H9 (cell line): ENCODE data around the gene PARD3. TPM values are rescaled to one million over a fixed set of nuclear protein-coding genes. Genes with fewer than 3 reads are reported as not detected.

Experiments used
- DNase-seq: peaks from one replicate; pipeline ENCODE4 v3.0.0-alpha.2; 2017
- H2AFZ ChIP-seq: one replicate; pipeline ENCODE4 v1.6.1; 2013; ENCODE audit warnings: mild to moderate bottlenecking, low read length, control low read depth, moderate library complexity
- H2AK5ac ChIP-seq: 2 replicates; pipeline ENCODE4 v1.6.1; 2013; ENCODE audit warnings: low read length, control low read depth, mixed read lengths; ENCODE audit not compliant: insufficient read length
- H2BK120ac ChIP-seq: one replicate; pipeline ENCODE4 v1.6.1; 2013; ENCODE audit warnings: low read depth, mild to moderate bottlenecking, low read length, control low read depth, inconsistent platforms; ENCODE audit not compliant: poor library complexity, severe bottlenecking
- H2BK12ac ChIP-seq: 2 replicates; pipeline ENCODE4 v1.6.1; 2013; ENCODE audit warnings: low read length, control low read depth, mixed read lengths, low read depth; ENCODE audit not compliant: insufficient read length
- H2BK15ac ChIP-seq: 2 replicates; pipeline ENCODE4 v1.6.1; 2013; ENCODE audit warnings: low read depth, low read length, control low read depth
- H2BK20ac ChIP-seq: one replicate; pipeline ENCODE4 v1.6.1; 2013; ENCODE audit warnings: low read depth, mild to moderate bottlenecking, low read length, control low read depth, inconsistent platforms; ENCODE audit not compliant: poor library complexity, severe bottlenecking
- H2BK5ac ChIP-seq: 2 replicates; pipeline ENCODE4 v1.6.1; 2013; ENCODE audit warnings: low read length, control low read depth, mixed read lengths; ENCODE audit not compliant: insufficient read length
- H3K14ac ChIP-seq: 2 replicates; pipeline ENCODE4 v1.6.1; 2013; ENCODE audit warnings: low read length, control low read depth; ENCODE audit not compliant: insufficient read depth
- H3K18ac ChIP-seq: 2 replicates; pipeline ENCODE4 v1.6.1; 2013; ENCODE audit warnings: low read depth, mild to moderate bottlenecking, mixed read lengths, low read length, control low read depth; ENCODE audit not compliant: insufficient read length
- H3K23ac ChIP-seq: 2 replicates; pipeline ENCODE4 v1.6.1; 2013; ENCODE audit warnings: low read length, control low read depth, mixed read lengths, low read depth; ENCODE audit not compliant: insufficient read length
- H3K23me2 ChIP-seq: 2 replicates; pipeline ENCODE4 v1.6.1; 2013; ENCODE audit warnings: low read depth, mild to moderate bottlenecking, mixed read lengths, low read length, control low read depth; ENCODE audit not compliant: insufficient read length, poor library complexity, severe bottlenecking
- H3K27ac ChIP-seq: 2 replicates; pipeline ENCODE4 v1.5.1; 2013; ENCODE audit warnings: low read length, control low read depth, mixed read lengths, low read depth; ENCODE audit not compliant: insufficient read length
- H3K27me3 ChIP-seq: 2 replicates; pipeline ENCODE4 v1.6.1; 2013; ENCODE audit warnings: low read length, control low read depth, inconsistent platforms; ENCODE audit not compliant: insufficient read depth
- H3K4ac ChIP-seq: 2 replicates; pipeline ENCODE4 v1.6.1; 2013; ENCODE audit warnings: low read depth, mild to moderate bottlenecking, control low read depth, inconsistent platforms, low read length, moderate library complexity
- H3K4me1 ChIP-seq: 2 replicates; pipeline ENCODE4 v1.6.1; 2013; ENCODE audit warnings: low read length, control low read depth, inconsistent platforms; ENCODE audit not compliant: insufficient read depth
- H3K4me2 ChIP-seq: 2 replicates; pipeline ENCODE4 v1.6.1; 2013; ENCODE audit warnings: low read length, control low read depth, mixed read lengths; ENCODE audit not compliant: insufficient read length, insufficient read depth
- H3K56ac ChIP-seq: 2 replicates; pipeline ENCODE4 v1.6.1; 2013; ENCODE audit warnings: low read depth, mild to moderate bottlenecking, mixed read lengths, low read length, control low read depth; ENCODE audit not compliant: insufficient read length
- H3K79me1 ChIP-seq: 2 replicates; pipeline ENCODE4 v1.6.1; 2013; ENCODE audit warnings: low read depth, mild to moderate bottlenecking, moderate library complexity, low read length, control low read depth, inconsistent platforms; ENCODE audit not compliant: insufficient read depth, poor library complexity, severe bottlenecking
- H3K79me2 ChIP-seq: 2 replicates; pipeline ENCODE4 v1.6.1; 2013; ENCODE audit warnings: low read length, control low read depth, inconsistent platforms; ENCODE audit not compliant: insufficient read depth
- H3K9ac ChIP-seq: 2 replicates; pipeline ENCODE4 v1.6.1; 2013; ENCODE audit warnings: low read length, control low read depth, mixed read lengths; ENCODE audit not compliant: insufficient read length; ENCODE audit errors: extremely low read depth
- H3K9me3 ChIP-seq: one replicate; pipeline ENCODE4 v1.6.1; 2013; ENCODE audit warnings: low read depth, low read length, inconsistent platforms; ENCODE audit not compliant: control insufficient read depth
- H3T11ph ChIP-seq: one replicate; pipeline ENCODE4 v1.6.1; 2013; ENCODE audit warnings: mild to moderate bottlenecking, low read length, control low read depth, inconsistent platforms
- H4K20me1 ChIP-seq: one replicate; pipeline ENCODE4 v1.6.1; 2013; ENCODE audit not compliant: control insufficient read depth, insufficient read length, insufficient read depth
- H4K5ac ChIP-seq: 2 replicates; pipeline ENCODE4 v1.6.1; 2013; ENCODE audit warnings: low read depth, mild to moderate bottlenecking, mixed read lengths, low read length, control low read depth; ENCODE audit not compliant: insufficient read length
- H4K8ac ChIP-seq: replicated peaks from 2 replicates; pipeline ENCODE4 v1.6.1; 2013; ENCODE audit warnings: low read length, control low read depth, mixed read lengths, low read depth; ENCODE audit not compliant: insufficient read length
- H4K91ac ChIP-seq: 2 replicates; pipeline ENCODE4 v1.6.1; 2013; ENCODE audit warnings: low read depth, mild to moderate bottlenecking, moderate library complexity, mixed read lengths, low read length, control low read depth; ENCODE audit not compliant: insufficient read length
- H3K27ac Mint-ChIP-seq, 3 experiments: 2 replicates in 2 of 3; 3 replicates in 1 of 3; pipeline ENCODE4 v1.8.0; 2020 to 2021; ENCODE audit warnings: mixed read lengths in 3 of 3, mild to moderate bottlenecking in 1 of 3, moderate library complexity in 1 of 3
- H3K27me3 Mint-ChIP-seq: 2 replicates; pipeline ENCODE4 v1.8.0; 2021; ENCODE audit warnings: low read depth, mild to moderate bottlenecking, moderate library complexity, mixed read lengths
- H3K36me3 Mint-ChIP-seq, 3 experiments: 2 replicates in 2 of 3; 3 replicates in 1 of 3; pipeline ENCODE4 v1.8.0; 2020 to 2021; ENCODE audit warnings: low read depth in 3 of 3, mixed read lengths in 3 of 3; ENCODE audit not compliant: insufficient read depth in 1 of 3
- H3K4me1 Mint-ChIP-seq, 2 experiments: 2 replicates each; pipeline ENCODE4 v1.8.0; 2020; ENCODE audit warnings: mixed read lengths in 2 of 2
- H3K4me3 Mint-ChIP-seq, 2 experiments: 2 replicates in 1 of 2; 3 replicates in 1 of 2; pipeline ENCODE4 v1.8.0; 2020 to 2021; ENCODE audit warnings: mild to moderate bottlenecking in 2 of 2, mixed read lengths in 2 of 2, moderate library complexity in 1 of 2
- H3K9me3 Mint-ChIP-seq, 2 experiments: 2 replicates in 1 of 2; 3 replicates in 1 of 2; pipeline ENCODE4 v1.8.0; 2020; ENCODE audit warnings: mild to moderate bottlenecking in 2 of 2, mixed read lengths in 2 of 2, moderate library complexity in 1 of 2
- CTCF ChIP-seq: fragments of 200-600 bp; sonication (generic); conservative IDR thresholded peaks from 3 replicates; pipeline ENCODE4 v1.8.0; 2021; ENCODE audit warnings: antibody characterized with exemption, mild to moderate bottlenecking
- WGBS: extraction: QIAGEN DNeasy Blood & Tissue Kit; methylation state at CpG from one replicate; pipeline ENCODE4 v1.1.7; 2013; ENCODE audit warnings: missing lambda C conversion rate, low lambda C conversion rate, mixed read lengths; ENCODE audit not compliant: insufficient read length; ENCODE audit errors: extremely low coverage; 5-methylcytosine and 5-hydroxymethylcytosine counted together
- total RNA-seq: library from RNA; stranded (reverse); gene quantifications from 2 replicates; pipeline ENCODE4 v1.2.1, GENCODE V29; 2021

PARD3 gene
- total RNA-seq, 1 experiment from 2014 or later, result 44.7 TPM

GRCh38 chr10:34756584-34756983 lies 58.5 kb downstream of the PARD3 start:
- Mint-ChIP-seq H3K4me1 (peaks cover 23 to 27% of the 10 kb centered on the region in 2 experiments), H3K9me3 (no peaks in the 10 kb centered on the region), H3K4me3 (no peak overlapping the region), H3K36me3 (no peaks in the 10 kb centered on the region), H3K27ac (no peak overlapping the region), H3K27me3 (no peaks in the 10 kb centered on the region)
- no peaks in the 10 kb centered on the region for H4K20me1 ChIP-seq
- H3K23me2 ChIP-seq, result no peaks in the 10 kb centered on the region
- TF ChIP-seq CTCF, result no peak
- no peak overlapping the region for H3K4ac ChIP-seq
- peaks cover 8% of the 10 kb centered on the region; the same call in 1 of the 2 replicates for H3K79me2 ChIP-seq
- H2BK120ac ChIP-seq, result no peak overlapping the region
- H2BK15ac ChIP-seq, result no peak overlapping the region
- DNase-seq, result no peak
- H4K5ac ChIP-seq, result no peak overlapping the region
- H3K18ac ChIP-seq, result no peak overlapping the region
- H3K79me1 ChIP-seq, result peaks cover 4% of the 10 kb centered on the region
- H3K27me3 ChIP-seq, result no peaks in the 10 kb centered on the region
- H3K27ac ChIP-seq, result no peak overlapping the region
- no peak overlapping the region for H3K23ac ChIP-seq
- H3K4me2 ChIP-seq, result no peak overlapping the region
- H3K14ac ChIP-seq, result no peak overlapping the region
- H2AFZ ChIP-seq, result no peak overlapping the region
- H2BK20ac ChIP-seq, result no peak overlapping the region
- H3K9me3 ChIP-seq, result no peaks in the 10 kb centered on the region
- H4K91ac ChIP-seq, result no peak overlapping the region
- H3K9ac ChIP-seq, result no peak overlapping the region
- H2AK5ac ChIP-seq, result no peak overlapping the region
- no CpG with 5 or more reads among the region's 3 CpGs for WGBS
- H2BK5ac ChIP-seq, result no peak overlapping the region
- no peak overlapping the region for H2BK12ac ChIP-seq
- H3K56ac ChIP-seq, result no peak overlapping the region
- H4K8ac ChIP-seq, result no peak overlapping the region
- peaks cover 5% of the 10 kb centered on the region; the same call in 1 of the 2 replicates for H3K4me1 ChIP-seq
- H3T11ph ChIP-seq, result no peak overlapping the region
